T-helper 1 cell treated with Interleukin-12 subunit alpha and Interleukin-12 subunit beta and Interleukin-4 antibody, amounts not matched to agents 30 μg/mL and 1 μg/mL, for 36 hours (primary cell): ENCODE measurements around the gene SPECC1L.
A peak's percentile ranks its signal among the peaks of the same experiment; 100 is the strongest.
"Not testable (repeated sequence)": the region's sequence is repeated elsewhere in the genome, so short reads cannot be mapped to it uniquely, and the experiment has no call there.

Experiments used
- H3K27ac Mint-ChIP-seq: one replicate; pipeline ENCODE4 v1.8.0; 2021; ENCODE audit warnings: mild to moderate bottlenecking, mixed read lengths
- H3K27me3 Mint-ChIP-seq: one replicate; pipeline ENCODE4 v1.8.0; 2021; ENCODE audit warnings: low read depth, mixed read lengths
- H3K36me3 Mint-ChIP-seq: one replicate; pipeline ENCODE4 v1.8.0; 2021; ENCODE audit warnings: low read depth, mixed read lengths
- H3K4me1 Mint-ChIP-seq: one replicate; pipeline ENCODE4 v1.8.0; 2021; ENCODE audit warnings: low read depth, mixed read lengths
- H3K4me3 Mint-ChIP-seq: one replicate; pipeline ENCODE4 v1.8.0; 2021; ENCODE audit warnings: mild to moderate bottlenecking, moderate library complexity, mixed read lengths
- H3K9me3 Mint-ChIP-seq: one replicate; pipeline ENCODE4 v1.8.0; 2021; ENCODE audit warnings: mixed read lengths

SPECC1L gene

GRCh38 chr22:24259459-24259858 lies 11.2 kb upstream of the SPECC1L start:
- not testable (repeated sequence) for H3K9me3 Mint-ChIP-seq

GRCh38 chr22:24262185-24262749 lies 8.4 kb upstream of the SPECC1L start:
- not testable (repeated sequence) for H3K9me3 Mint-ChIP-seq, H3K27me3 Mint-ChIP-seq, H3K4me1 Mint-ChIP-seq, H3K27ac Mint-ChIP-seq, H3K36me3 Mint-ChIP-seq, H3K4me3 Mint-ChIP-seq

More at GRCh38 chr22:24259459-24259858, 11.2 kb upstream of the SPECC1L start:
- H3K36me3 Mint-ChIP-seq, H3K27me3 Mint-ChIP-seq, H3K4me3 Mint-ChIP-seq, H3K4me1 Mint-ChIP-seq: not testable (repeated sequence)
- H3K27ac Mint-ChIP-seq = peak overlapping the region; percentile 36

- H3K27me3 Mint-ChIP-seq, H3K4me1 Mint-ChIP-seq, H3K27ac Mint-ChIP-seq, H3K4me3 Mint-ChIP-seq, H3K36me3 Mint-ChIP-seq, H3K9me3 Mint-ChIP-seq: not testable (repeated sequence)
Observed at GRCh38 chr22:24263479-24263878, 7.2 kb upstream of the SPECC1L start.

- H3K4me1 Mint-ChIP-seq, H3K9me3 Mint-ChIP-seq, H3K4me3 Mint-ChIP-seq, H3K27me3 Mint-ChIP-seq, H3K36me3 Mint-ChIP-seq, H3K27ac Mint-ChIP-seq: not testable (repeated sequence)
Observed at GRCh38 chr22:24264329-24264896, 6.2 kb upstream of the SPECC1L start.

DNA sequence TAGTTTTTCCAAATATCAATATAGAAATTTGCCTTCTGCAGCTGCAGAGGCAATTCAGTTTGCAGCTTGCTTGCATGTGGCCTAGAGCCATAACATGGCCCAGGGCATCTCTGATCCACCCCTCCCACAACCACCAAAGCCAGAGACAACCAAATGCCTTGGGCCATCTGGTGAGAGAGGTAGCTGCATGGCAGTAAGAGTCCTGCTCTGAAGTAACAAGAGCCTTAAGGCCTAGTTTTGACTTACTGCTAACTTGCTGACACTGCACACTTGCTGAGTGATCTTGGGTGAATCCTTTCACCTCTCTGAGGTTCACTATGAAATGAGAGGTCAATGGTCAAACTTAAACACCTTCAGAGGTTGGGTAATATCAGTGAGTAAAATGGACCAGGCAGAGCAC lies 4.9 kb upstream of the SPECC1L start:
- Mint-ChIP-seq H3K27ac (no peak overlapping the region), H3K36me3 (no peaks in the 10 kb centered on the region), H3K4me1 (peaks cover 6% of the 10 kb centered on the region), H3K4me3 (no peak overlapping the region), H3K27me3 (no peaks in the 10 kb centered on the region), H3K9me3 (no peaks in the 10 kb centered on the region)

- H3K27ac Mint-ChIP-seq, H3K4me3 Mint-ChIP-seq, H3K4me1 Mint-ChIP-seq, H3K36me3 Mint-ChIP-seq, H3K27me3 Mint-ChIP-seq, H3K9me3 Mint-ChIP-seq: not testable (repeated sequence)
Observed at GRCh38 chr22:24266495-24266894, 4.1 kb upstream of the SPECC1L start.

GRCh38 chr22:24271386-24271854 lies 789 bp downstream of the SPECC1L start:
- Mint-ChIP-seq H3K9me3 (no peaks in the 10 kb centered on the region), H3K27ac (peak overlapping the region; percentile 63), H3K4me3 (peak overlapping the region; percentile 85), H3K27me3 (no peaks in the 10 kb centered on the region), H3K4me1 (peaks cover 25% of the 10 kb centered on the region), H3K36me3 (peaks cover 8% of the 10 kb centered on the region)

DNA sequence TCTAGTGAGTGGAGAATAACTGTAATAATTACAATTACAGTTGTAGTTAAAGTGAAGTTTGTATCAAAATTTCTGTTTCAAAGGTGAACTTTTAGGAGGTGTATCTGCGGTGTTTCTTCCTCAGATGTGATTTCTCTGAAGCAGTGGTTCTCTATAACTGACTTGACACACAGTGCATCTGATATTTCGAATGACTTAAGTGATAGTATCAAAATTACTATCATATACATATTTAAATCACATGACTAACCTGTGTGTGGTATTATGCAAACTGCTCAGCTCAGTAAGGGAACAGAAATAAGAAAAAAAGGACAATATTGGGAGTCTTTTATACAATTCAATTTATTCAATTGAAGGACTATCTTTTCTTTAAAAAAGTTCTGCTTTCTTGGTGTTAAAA lies 2.4 kb downstream of the SPECC1L start:
- Mint-ChIP-seq H3K4me1 (peaks cover 27% of the 10 kb centered on the region), H3K36me3 (peaks cover 18% of the 10 kb centered on the region)
- H3K9me3 Mint-ChIP-seq, H3K4me3 Mint-ChIP-seq, H3K27ac Mint-ChIP-seq, H3K27me3 Mint-ChIP-seq: not testable (repeated sequence)

- not testable (repeated sequence) for H3K4me3 Mint-ChIP-seq, H3K27me3 Mint-ChIP-seq, H3K9me3 Mint-ChIP-seq, H3K27ac Mint-ChIP-seq
- peaks cover 27% of the 10 kb centered on the region for H3K4me1 Mint-ChIP-seq
- peaks cover 18% of the 10 kb centered on the region for H3K36me3 Mint-ChIP-seq
Observed at GRCh38 chr22:24273906-24274305, 3.3 kb downstream of the SPECC1L start.

GRCh38 chr22:24274696-24275405 lies 4.2 kb downstream of the SPECC1L start:
- not testable (repeated sequence) for H3K9me3 Mint-ChIP-seq, H3K27me3 Mint-ChIP-seq, H3K4me3 Mint-ChIP-seq, H3K27ac Mint-ChIP-seq
- Mint-ChIP-seq H3K36me3 (peaks cover 20% of the 10 kb centered on the region), H3K4me1 (peaks cover 27% of the 10 kb centered on the region)

- Mint-ChIP-seq H3K4me1 (peaks cover 24% of the 10 kb centered on the region), H3K27me3 (peaks cover 12% of the 10 kb centered on the region), H3K36me3 (peaks cover 25% of the 10 kb centered on the region)
- H3K9me3 Mint-ChIP-seq, H3K27ac Mint-ChIP-seq, H3K4me3 Mint-ChIP-seq: not testable (repeated sequence)
Observed at GRCh38 chr22:24280363-24280762, 9.7 kb downstream of the SPECC1L start.

DNA sequence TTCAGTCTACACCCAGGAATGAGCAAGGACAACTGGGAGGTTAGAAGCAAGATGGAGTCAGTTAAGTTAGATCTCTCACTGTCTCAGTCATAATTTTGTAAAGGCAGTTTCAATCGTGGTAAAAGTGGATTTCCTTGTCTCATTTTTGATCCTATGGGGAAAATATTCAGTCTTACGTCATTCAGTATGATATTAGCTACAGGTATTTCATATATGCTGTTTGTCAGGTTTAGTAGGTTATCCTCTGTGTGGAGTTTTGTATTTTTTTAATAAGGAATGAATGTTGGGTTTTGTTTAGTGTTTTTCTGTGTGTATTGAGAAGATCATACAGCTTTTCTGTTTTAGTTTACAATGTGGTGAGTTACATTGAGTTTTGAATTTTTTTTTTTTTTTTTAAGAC lies 11.8 kb downstream of the SPECC1L start:
- H3K36me3 Mint-ChIP-seq = peaks cover 19% of the 10 kb centered on the region
- H3K27me3 Mint-ChIP-seq = peaks cover 12% of the 10 kb centered on the region
- no peak overlapping the region for H3K4me3 Mint-ChIP-seq
- no peak overlapping the region for H3K27ac Mint-ChIP-seq
- peaks cover 24% of the 10 kb centered on the region for H3K4me1 Mint-ChIP-seq
- no peaks in the 10 kb centered on the region for H3K9me3 Mint-ChIP-seq

DNA sequence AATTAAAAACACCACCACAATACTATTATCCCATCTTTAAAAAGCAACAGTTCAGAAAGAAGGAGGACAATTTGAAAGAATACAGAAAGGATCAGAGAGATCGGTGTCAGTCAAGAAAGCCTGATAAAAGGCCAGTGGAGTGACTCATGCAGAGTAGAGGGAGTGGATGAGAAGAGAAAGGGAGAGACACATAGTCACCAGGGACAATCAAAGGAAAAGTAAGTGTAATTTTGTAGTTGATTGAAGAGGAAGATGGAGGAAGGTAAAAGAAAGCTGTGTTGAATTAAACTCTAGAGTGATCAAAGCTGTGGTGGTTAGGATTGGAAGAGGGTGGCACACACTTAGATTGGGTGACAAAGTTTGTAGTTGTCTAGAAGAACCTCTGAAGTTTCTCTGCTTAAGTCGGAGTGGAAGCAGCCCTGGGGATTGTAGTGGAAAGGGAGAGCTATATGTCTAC lies 14.1 kb downstream of the SPECC1L start:
- Mint-ChIP-seq H3K4me3 (peak overlapping the region; percentile 1), H3K27me3 (peaks cover 12% of the 10 kb centered on the region), H3K9me3 (no peaks in the 10 kb centered on the region), H3K27ac (peak overlapping the region; percentile 18), H3K36me3 (peaks cover 16% of the 10 kb centered on the region), H3K4me1 (peaks cover 26% of the 10 kb centered on the region)

DNA sequence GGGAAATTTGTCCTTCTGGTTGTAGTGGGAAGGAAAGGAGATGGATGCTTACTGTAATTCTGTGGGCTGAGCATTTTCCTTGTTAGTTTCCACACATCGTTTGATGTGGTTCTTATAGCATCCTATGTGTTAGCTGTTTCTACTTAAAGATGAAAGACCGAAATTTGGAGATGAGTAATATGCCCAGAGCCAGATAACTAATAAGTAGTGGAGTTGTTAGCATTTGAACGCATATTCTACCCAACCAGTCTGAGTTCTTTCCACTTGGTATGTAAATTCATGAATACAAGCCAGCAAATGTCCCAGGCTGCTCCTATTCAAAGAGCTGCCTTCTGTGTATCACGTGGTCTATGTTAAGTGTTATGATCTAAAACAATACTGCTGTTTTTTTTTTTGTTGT lies 14.6 kb downstream of the SPECC1L start:
- Mint-ChIP-seq H3K4me1 (peaks cover 30% of the 10 kb centered on the region), H3K4me3 (peak overlapping the region; percentile 1), H3K27me3 (peaks cover 12% of the 10 kb centered on the region)

GRCh38 chr22:24287212-24287611 lies 16.6 kb downstream of the SPECC1L start:
- H3K9me3 Mint-ChIP-seq, H3K27ac Mint-ChIP-seq, H3K4me3 Mint-ChIP-seq: not testable (repeated sequence)
- H3K4me1 Mint-ChIP-seq = peaks cover 23% of the 10 kb centered on the region
- H3K27me3 Mint-ChIP-seq = peaks cover 12% of the 10 kb centered on the region
- H3K36me3 Mint-ChIP-seq = peaks cover 11% of the 10 kb centered on the region

More for the DNA sequence above, 14.6 kb downstream of the SPECC1L start:
- H3K36me3 Mint-ChIP-seq = peaks cover 14% of the 10 kb centered on the region
- peak overlapping the region; percentile 18 for H3K27ac Mint-ChIP-seq
- no peaks in the 10 kb centered on the region for H3K9me3 Mint-ChIP-seq
